Neural progenitor cell (in vitro differentiated cells): ENCODE measurements around the gene ABL1. TPM values are rescaled to one million over a fixed set of nuclear protein-coding genes. Genes with fewer than 3 reads are reported as not detected.

Experiments
- DNase-seq: peaks from one replicate; pipeline ENCODE4 v3.0.0-alpha.2; 2016; ENCODE audit warnings: low spot score
- H2AFZ ChIP-seq: fragments of 200-600 bp; sonication (generic); replicated peaks from 2 replicates; pipeline ENCODE4 v1.6.1; 2016; ENCODE audit warnings: antibody characterized with exemption
- H3F3A ChIP-seq: fragments of 200-600 bp; sonication (generic); 2 replicates; pipeline ENCODE4 v1.6.1; 2016; ENCODE audit warnings: antibody characterized with exemption, low read depth
- H3K27ac ChIP-seq: fragments of 200-600 bp; sonication (generic); 2 replicates; pipeline ENCODE4 v1.5.1; 2016; ENCODE audit warnings: mild to moderate bottlenecking
- H3K27me3 ChIP-seq: fragments of 200-600 bp; sonication (generic); 2 replicates; pipeline ENCODE4 v1.6.1; 2016; ENCODE audit warnings: mild to moderate bottlenecking, moderate library complexity
- H3K36me3 ChIP-seq: fragments of 200-600 bp; sonication (generic); 2 replicates; pipeline ENCODE4 v1.5.1; 2016
- H3K4me1 ChIP-seq: fragments of 200-600 bp; sonication (generic); 2 replicates; pipeline ENCODE4 v1.6.1; 2016; ENCODE audit warnings: mixed run types
- H3K4me2 ChIP-seq: fragments of 200-600 bp; sonication (generic); 2 replicates; pipeline ENCODE4 v1.6.1; 2016
- H3K4me3 ChIP-seq: fragments of 200-600 bp; sonication (generic); 2 replicates; pipeline ENCODE4 v1.5.1; 2016
- H3K79me2 ChIP-seq: fragments of 200-600 bp; sonication (generic); 2 replicates; pipeline ENCODE4 v1.6.1; 2016; ENCODE audit warnings: low read depth
- H3K9ac ChIP-seq: fragments of 200-600 bp; sonication (generic); 2 replicates; pipeline ENCODE4 v1.6.1; 2016
- H3K9me3 ChIP-seq: fragments of 200-600 bp; sonication (generic); 2 replicates; pipeline ENCODE4 v1.5.1; 2016; ENCODE audit warnings: low read depth
- H4K20me1 ChIP-seq: fragments of 200-600 bp; sonication (generic); 2 replicates; pipeline ENCODE4 v1.6.1; 2016; ENCODE audit warnings: low read depth
- H3K27ac Mint-ChIP-seq: 3 replicates; pipeline ENCODE4 v1.8.0; 2021; ENCODE audit warnings: mixed read lengths
- H3K27me3 Mint-ChIP-seq: 2 replicates; pipeline ENCODE4 v1.8.0; 2022; ENCODE audit warnings: low read depth, mild to moderate bottlenecking, inconsistent platforms, moderate library complexity, mixed read lengths; ENCODE audit not compliant: insufficient read depth
- H3K36me3 Mint-ChIP-seq: 3 replicates; pipeline ENCODE4 v1.8.0; 2021; ENCODE audit warnings: mixed read lengths
- H3K4me1 Mint-ChIP-seq: 3 replicates; pipeline ENCODE4 v1.8.0; 2021; ENCODE audit warnings: mixed read lengths
- H3K4me3 Mint-ChIP-seq: 3 replicates; pipeline ENCODE4 v1.8.0; 2021; ENCODE audit warnings: mild to moderate bottlenecking, moderate library complexity, mixed read lengths
- H3K9me3 Mint-ChIP-seq: 3 replicates; pipeline ENCODE4 v1.8.0; 2020; ENCODE audit warnings: mixed read lengths
- EZH2 ChIP-seq: fragments of 200-600 bp; sonication (generic); IDR thresholded peaks from 2 replicates; pipeline ENCODE4 v1.6.1; 2017; ENCODE audit warnings: antibody characterized with exemption, mild to moderate bottlenecking, moderate library complexity
- EZH2phosphoT487 ChIP-seq: fragments of 200-600 bp; sonication (generic); IDR thresholded peaks from 2 replicates; pipeline ENCODE4 v1.6.1; 2017; ENCODE audit warnings: antibody characterized with exemption
- total RNA-seq: library from RNA; depleted of rRNA; stranded (reverse); fragments of >200 nt; gene quantifications from 2 replicates; pipeline ENCODE4 v1.2.3, GENCODE V29; 2015; ENCODE audit warnings: low replicate concordance
- TF ChIP-seq, protein P1 (sequence below): fragments of 200-600 bp; sonication (generic); IDR thresholded peaks from 2 replicates; pipeline ENCODE4 v1.5.1; 2017; ENCODE audit warnings: antibody characterized with exemption, mild to moderate bottlenecking

The ABL1 gene
- total RNA-seq, 1 donor from 2014 or later, result 38.4 TPM

DNA sequence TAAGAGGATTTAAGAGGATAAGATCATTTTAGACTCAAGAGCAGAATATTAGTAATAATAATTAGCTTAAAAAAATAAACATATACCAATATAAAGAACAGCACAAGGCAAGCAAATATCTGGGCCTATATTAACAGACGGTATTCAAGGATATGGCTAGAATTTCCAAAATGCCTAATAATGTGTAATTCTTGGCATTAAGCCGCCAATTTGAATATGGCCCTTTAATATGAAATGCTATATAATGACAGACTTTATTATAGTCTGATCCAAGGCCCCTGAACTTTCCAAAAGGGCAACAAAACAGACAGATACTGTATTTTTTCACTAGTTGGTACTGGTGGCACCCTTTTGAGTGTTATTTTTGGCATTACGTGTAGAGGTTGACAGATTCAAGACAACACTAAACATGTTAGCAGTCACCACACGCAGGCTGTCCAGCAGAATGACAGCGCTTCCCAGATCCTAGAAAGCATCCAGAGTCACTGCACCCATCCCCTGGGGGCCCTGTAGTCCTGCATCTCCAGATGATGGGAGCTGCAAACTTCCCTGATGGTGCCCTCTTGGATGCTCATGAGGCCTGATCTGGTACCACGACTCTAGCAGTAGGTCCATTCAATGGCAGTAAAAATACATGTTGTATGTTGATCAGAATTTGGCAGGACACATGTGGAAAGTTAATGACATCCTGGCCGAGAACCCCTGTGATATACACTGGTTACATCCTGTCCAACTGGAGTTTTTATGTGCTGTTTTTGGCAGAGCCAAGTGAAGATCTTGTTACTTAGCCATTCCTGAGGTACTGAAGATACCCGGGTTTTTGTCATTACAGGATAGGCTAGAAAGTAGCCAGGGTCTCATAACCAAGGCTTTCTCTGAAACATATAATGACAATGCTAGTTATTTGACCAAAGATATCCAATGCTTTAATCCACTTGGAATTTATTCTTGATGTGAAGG, 1.7 kb upstream of the ABL1 start:
- no peaks in the 10 kb centered on the region for H3K27me3 Mint-ChIP-seq
- peaks cover 34% of the 10 kb centered on the region for H3K4me1 ChIP-seq
- peak overlapping the region; percentile 12 for H3K27ac Mint-ChIP-seq
- H3K4me1 Mint-ChIP-seq, result peaks cover 44% of the 10 kb centered on the region
- H3K36me3 Mint-ChIP-seq, result peaks cover 8% of the 10 kb centered on the region
- peaks cover 21% of the 10 kb centered on the region for H4K20me1 ChIP-seq
- no peak for TF ChIP-seq EZH2
- TF ChIP-seq EZH2phosphoT487, result no peak
- TF ChIP-seq, protein P1, sequence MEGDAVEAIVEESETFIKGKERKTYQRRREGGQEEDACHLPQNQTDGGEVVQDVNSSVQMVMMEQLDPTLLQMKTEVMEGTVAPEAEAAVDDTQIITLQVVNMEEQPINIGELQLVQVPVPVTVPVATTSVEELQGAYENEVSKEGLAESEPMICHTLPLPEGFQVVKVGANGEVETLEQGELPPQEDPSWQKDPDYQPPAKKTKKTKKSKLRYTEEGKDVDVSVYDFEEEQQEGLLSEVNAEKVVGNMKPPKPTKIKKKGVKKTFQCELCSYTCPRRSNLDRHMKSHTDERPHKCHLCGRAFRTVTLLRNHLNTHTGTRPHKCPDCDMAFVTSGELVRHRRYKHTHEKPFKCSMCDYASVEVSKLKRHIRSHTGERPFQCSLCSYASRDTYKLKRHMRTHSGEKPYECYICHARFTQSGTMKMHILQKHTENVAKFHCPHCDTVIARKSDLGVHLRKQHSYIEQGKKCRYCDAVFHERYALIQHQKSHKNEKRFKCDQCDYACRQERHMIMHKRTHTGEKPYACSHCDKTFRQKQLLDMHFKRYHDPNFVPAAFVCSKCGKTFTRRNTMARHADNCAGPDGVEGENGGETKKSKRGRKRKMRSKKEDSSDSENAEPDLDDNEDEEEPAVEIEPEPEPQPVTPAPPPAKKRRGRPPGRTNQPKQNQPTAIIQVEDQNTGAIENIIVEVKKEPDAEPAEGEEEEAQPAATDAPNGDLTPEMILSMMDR, result no peak
- H3K4me3 ChIP-seq, result no peak overlapping the region
- DNase-seq, result no peak
- peaks cover 7% of the 10 kb centered on the region for H3K9me3 Mint-ChIP-seq
- H3K4me2 ChIP-seq, result peak overlapping the region; percentile 81
- no peak overlapping the region for H3K9ac ChIP-seq
- peaks cover 36% of the 10 kb centered on the region for H3F3A ChIP-seq
- H2AFZ ChIP-seq, result no peak overlapping the region
- no peak overlapping the region for H3K27ac ChIP-seq
- peaks cover 90% of the 10 kb centered on the region for H3K79me2 ChIP-seq
- H3K9me3 ChIP-seq, result peaks cover 8% of the 10 kb centered on the region
- no peaks in the 10 kb centered on the region for H3K36me3 ChIP-seq
- peak overlapping the region; percentile 89 for H3K4me3 Mint-ChIP-seq
- no peaks in the 10 kb centered on the region for H3K27me3 ChIP-seq

DNA sequence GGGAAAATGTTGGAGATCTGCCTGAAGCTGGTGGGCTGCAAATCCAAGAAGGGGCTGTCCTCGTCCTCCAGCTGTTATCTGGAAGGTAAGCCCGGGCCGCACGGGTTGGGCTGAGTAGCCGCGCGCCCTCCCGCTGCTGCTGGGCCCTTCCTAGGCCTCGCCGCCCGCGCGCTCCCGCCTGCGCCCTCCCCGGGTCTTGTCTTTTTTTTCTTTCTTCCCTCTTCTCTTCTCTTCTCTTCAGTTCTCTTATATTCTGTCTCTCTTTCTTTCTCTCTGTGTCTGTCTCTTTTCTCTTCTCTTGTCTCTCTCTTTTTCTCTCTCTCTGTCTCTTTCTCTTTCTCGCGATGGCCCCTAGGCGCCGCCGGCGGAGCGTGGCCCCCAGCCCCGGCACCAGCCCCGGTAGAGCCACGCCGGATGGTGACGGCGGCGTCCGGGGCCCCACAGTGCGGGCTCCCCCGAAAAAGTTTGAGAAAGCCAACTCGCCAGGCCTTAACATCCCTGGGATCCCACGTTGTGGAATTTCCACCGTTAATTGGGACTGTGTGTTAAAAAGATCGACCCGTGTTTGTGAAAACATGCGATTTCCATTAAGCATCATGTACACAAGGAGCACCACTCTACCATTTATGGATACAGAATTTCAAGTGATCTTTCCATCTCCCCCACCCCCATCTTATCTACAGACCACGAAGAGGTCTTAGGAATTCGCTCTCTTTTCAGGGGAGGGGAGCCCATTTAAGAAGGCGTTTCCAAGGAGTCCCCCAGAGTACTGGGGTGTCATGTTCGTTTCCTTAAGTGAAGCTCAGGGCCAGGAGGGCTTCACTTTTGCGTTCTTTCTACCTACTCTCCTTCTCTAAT, 616 bp downstream of the ABL1 start:
- no peak overlapping the region for H2AFZ ChIP-seq

DNA sequence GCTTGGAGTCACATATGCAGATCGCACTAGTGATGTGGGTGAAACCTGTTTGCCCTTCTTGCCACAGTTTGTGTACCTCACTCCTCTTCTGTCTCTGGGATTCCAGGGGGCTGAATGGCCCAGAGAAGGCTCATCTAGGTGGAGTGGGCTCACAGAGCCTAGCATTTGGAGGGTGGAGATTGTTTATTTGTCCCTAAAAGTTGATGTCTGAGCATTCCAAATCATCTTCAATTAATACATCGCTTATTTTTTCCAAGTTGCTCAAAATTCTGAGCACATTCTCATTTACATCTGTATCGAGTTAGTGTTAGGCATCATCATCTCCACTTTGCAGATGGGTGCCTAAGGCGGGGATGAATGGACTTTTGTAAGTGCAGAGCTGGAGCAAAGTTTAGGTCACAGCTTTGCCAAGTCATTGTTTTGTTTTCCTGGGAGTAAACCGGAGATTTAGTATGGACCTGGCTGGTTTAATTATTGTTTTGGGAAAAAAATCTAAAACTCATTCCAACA, 2.0 kb downstream of the ABL1 start:
- Histone ChIP-seq H3K36me3 (no peaks in the 10 kb centered on the region), H2AFZ (no peak overlapping the region), H3K9ac (no peak overlapping the region), H3K79me2 (peaks cover 95% of the 10 kb centered on the region), H3K27ac (no peak overlapping the region), H3K4me1 (peaks cover 60% of the 10 kb centered on the region), H3K27me3 (no peaks in the 10 kb centered on the region), H3K4me2 (peak overlapping the region; percentile 94), H4K20me1 (peaks cover 59% of the 10 kb centered on the region), H3F3A (peaks cover 35% of the 10 kb centered on the region), H3K9me3 (no peaks in the 10 kb centered on the region), H3K4me3 (peak overlapping the region; percentile 87)
- Mint-ChIP-seq H3K9me3 (no peaks in the 10 kb centered on the region), H3K27ac (peak overlapping the region; percentile 89), H3K4me3 (peak overlapping the region; percentile 94), H3K27me3 (no peaks in the 10 kb centered on the region), H3K4me1 (peaks cover 63% of the 10 kb centered on the region), H3K36me3 (peaks cover 2% of the 10 kb centered on the region)
- no peak for DNase-seq
- TF ChIP-seq EZH2phosphoT487 (no peak), EZH2 (no peak)
- TF ChIP-seq, protein P1, result no peak

More for the DNA sequence above, 616 bp downstream of the ABL1 start:
- peaks cover 93% of the 10 kb centered on the region for H3K79me2 ChIP-seq
- H3K4me2 ChIP-seq, result peak overlapping the region; percentile 94
- H4K20me1 ChIP-seq, result peaks cover 45% of the 10 kb centered on the region
- H3K4me3 ChIP-seq, result peak overlapping the region; percentile 87
- peaks cover 51% of the 10 kb centered on the region for H3K4me1 ChIP-seq
- peaks cover 54% of the 10 kb centered on the region for H3K4me1 Mint-ChIP-seq
- peaks cover 36% of the 10 kb centered on the region for H3F3A ChIP-seq
- H3K36me3 ChIP-seq, result no peaks in the 10 kb centered on the region
- peak overlapping the region; percentile 71 for H3K9ac ChIP-seq
- peaks cover 2% of the 10 kb centered on the region for H3K36me3 Mint-ChIP-seq
- no peaks in the 10 kb centered on the region for H3K27me3 Mint-ChIP-seq
- peak overlapping the region; percentile 94 for H3K4me3 Mint-ChIP-seq
- no peaks in the 10 kb centered on the region for H3K9me3 Mint-ChIP-seq
- H3K27ac Mint-ChIP-seq, result peak overlapping the region; percentile 97
- peak; percentile 87 for DNase-seq
- no peaks in the 10 kb centered on the region for H3K27me3 ChIP-seq
- H3K27ac ChIP-seq, result peak overlapping the region; percentile 71
- TF ChIP-seq EZH2phosphoT487, result no peak
- TF ChIP-seq, protein P1, result no peak
- no peak for TF ChIP-seq EZH2
- no peaks in the 10 kb centered on the region for H3K9me3 ChIP-seq
